Breast epithelium (tissue), 3 donors: ENCODE results near the gene PLAC1.

Experiments used
- POLR2A ChIP-seq: fragments of 450-650 bp; IDR thresholded peaks from one replicate; pipeline ENCODE4 v1.6.1; 2016; ENCODE audit warnings: antibody characterized with exemption, mild to moderate bottlenecking, moderate library complexity
- POLR2AphosphoS5 ChIP-seq, 3 donors: sonication (generic); formaldehyde crosslinking; IDR thresholded peaks; one replicate each; pipeline ENCODE4 v1.6.1; 2017; ENCODE audit warnings: antibody characterized with exemption in 3 of 3

- no peak for TF ChIP-seq POLR2AphosphoS5 (IDR thresholded peaks at IDR 0.05)
- no peak for TF ChIP-seq POLR2A
Measured at GRCh38 chrX:134654398-134655012, 3.8 kb downstream of the PLAC1 start.
